NB4 (cell line): ENCODE measurements around the gene NPIPA5.

ENCODE experiments used
- CTCF ChIP-seq: IDR thresholded peaks from one replicate; pipeline ENCODE4 v1.5.1; 2012; ENCODE audit warnings: low read depth, low read length
- POLR2A ChIP-seq: IDR thresholded peaks from 2 replicates; pipeline ENCODE4 v1.6.1; 2011; ENCODE audit warnings: mild to moderate bottlenecking; ENCODE audit not compliant: insufficient read length; ENCODE audit errors: extremely low read depth

GRCh38 chr16:15425861-15426260, 47.8 kb upstream of the NPIPA5 start:
- no peak for TF ChIP-seq CTCF
- TF ChIP-seq POLR2A: no peak
